Stimulated activated naive CD4-positive, alpha-beta T cell (primary cell): ENCODE measurements around the gene STXBP2.

Experiments used
- DNase-seq, 6 experiments: peaks; one replicate each; lab custom pipeline; 2025; lab: John Stamatoyannopoulos, UW

STXBP2 gene

GRCh38 chr19:7650148-7650547, 13.2 kb downstream of the STXBP2 start:
- DNase-seq, result no peak

DNA sequence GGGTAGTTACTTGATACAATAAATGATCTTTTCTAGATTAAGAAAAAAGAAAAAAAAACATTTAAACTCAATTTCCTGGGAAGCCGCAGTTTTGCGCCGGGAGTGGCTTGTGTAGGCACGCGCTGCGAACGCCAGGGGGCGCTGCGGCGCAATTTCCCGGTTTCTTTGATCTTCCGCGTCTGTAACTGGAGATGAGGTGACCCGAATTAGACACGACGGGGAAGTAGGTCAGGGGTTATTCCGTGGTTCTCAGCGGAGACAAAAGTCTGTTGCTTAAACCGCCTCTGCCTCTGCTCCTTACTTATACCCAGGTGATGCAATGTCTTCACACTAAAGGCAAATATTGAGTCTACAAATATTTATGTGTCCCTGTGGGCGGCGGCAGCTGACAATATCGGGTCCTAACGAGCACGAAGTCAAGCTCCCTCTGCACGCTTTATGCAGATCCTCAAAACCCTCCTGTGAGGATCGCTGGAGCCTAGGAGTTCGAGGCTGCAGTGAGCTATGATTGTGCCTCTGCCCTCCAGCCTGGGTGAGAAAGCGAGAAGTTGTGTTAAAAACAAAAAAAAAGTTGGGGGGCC, 15.2 kb downstream of the STXBP2 start:
- DNase-seq, result peak; percentile 71 to 90 (median 84)

DNA sequence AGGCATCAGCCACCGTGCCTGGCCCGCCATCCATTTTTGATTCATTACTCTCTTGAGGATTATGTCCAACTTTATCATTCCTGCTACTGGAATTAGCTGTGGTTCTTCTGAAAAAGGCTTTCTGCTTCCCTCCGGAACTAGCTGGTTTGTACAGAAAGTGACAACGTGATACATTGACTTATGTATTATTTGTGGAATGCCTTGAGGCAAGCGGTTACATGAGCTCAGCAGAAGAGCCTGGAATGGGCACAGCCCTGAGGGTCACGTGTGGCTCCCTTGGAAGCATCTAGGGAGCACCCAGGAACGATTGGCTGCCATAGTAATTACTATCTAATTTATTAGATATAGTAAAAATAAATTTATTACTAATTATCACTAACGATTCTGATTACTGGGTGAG, 17.5 kb downstream of the STXBP2 start:
- DNase-seq, result no peak

- no peak for DNase-seq
Measured at GRCh38 chr19:7655581-7655980, 18.7 kb downstream of the STXBP2 start.

DNA sequence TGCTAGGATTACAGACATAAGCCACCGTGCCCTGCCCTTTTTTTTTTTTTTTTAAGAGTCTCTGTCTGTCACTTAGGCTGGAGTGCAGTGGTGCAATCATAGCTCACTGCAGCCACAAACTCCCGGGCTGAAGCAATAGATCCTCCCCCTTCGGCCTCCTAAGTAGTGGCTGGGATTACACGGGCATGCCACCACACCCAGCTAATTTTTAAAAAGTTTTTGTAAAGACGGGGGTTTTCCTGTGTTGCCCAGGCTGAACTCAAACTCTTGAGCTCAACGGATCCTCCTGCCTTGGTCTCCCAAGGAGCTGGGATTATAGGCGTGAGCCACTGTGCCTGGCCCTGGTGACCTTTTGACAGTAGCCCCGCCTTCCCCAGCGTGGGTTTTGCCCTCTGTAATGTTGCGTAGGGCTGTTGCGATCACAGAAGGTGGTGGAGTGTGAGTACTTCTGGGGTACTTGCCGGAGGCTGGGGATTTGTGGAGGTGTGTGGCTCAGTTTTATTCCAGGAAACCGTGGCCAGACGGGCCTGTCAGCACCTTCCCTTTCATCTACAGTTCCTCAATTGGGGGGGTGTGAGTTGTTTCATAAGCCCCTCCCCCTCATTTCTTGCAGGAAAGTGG, 20.3 kb downstream of the STXBP2 start:
- DNase-seq, result no peak

- peak; percentile 22 to 65 (median 50) for DNase-seq
Measured at GRCh38 chr19:7658219-7658686, 21.3 kb downstream of the STXBP2 start.

DNA sequence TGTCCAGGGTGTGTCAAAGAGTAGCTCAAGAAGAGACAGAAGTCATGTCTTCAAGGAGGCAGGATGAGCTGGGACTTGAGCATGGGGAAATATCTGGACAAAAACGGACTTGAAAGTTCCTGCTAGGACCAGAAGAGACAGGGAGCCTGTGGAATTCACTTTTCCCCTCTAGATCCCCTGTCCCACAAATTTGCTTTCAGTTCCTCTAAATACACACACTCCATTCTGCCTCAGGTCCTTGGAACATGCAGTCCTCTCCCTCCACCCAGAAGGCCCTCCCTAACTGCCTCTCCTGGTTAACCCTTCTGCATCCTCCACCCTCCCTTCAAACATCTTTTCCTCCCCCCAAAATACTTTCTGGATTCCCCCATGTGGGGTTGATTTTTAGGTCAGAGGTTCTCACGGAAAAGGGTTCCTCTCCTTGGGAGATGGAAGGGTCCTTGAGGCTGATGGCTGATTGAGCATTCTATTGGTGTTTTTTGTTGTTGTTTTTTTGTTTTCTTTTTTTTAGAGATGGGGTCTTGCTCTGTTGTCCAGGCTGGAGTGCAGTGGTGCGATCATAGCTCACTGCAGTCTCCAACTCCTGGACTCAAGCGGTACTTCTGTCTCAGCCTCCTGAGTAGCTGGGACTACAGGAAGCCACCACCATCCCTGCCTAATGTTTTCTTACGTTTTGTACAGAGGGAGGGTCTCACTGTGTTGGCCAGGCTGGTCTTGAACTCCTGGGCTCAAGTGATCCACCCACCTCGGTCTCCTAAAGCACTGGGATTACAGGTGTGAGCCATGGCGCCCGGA, 25.0 kb downstream of the STXBP2 start:
- DNase-seq, result no peak

GRCh38 chr19:7662657-7663056, 25.7 kb downstream of the STXBP2 start:
- no peak for DNase-seq

- DNase-seq, result no peak
Measured at GRCh38 chr19:7663706-7664105, 26.8 kb downstream of the STXBP2 start.

DNA sequence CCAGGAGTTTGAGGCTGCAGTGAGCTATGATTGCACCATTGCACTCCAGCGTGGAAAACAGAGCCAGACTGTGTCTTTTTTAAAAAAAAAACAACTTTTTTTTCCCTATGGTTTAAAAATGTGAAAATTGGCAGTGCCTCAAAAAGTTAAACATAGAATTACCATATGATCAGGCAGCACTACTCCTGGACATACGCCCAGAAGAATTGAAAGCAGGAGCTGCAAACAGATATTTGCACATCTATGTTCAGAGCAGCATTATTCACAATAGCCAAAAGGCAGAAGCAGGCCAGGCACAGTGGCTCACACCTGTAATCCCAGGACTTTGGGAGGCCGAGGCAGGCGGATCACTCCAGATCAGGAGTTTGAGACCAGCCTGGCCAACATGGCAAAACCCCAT, 28.2 kb downstream of the STXBP2 start:
- DNase-seq, result no peak

- no peak for DNase-seq
Measured at GRCh38 chr19:7668842-7669241, 31.9 kb downstream of the STXBP2 start, which contains the start of gene RETN. RETN (plus strand) TSS chr19:7669049; CDS start chr19:7669327, 278 bp downstream.

GRCh38 chr19:7669641-7670040, 32.7 kb downstream of the STXBP2 start:
- DNase-seq, result no peak

DNA sequence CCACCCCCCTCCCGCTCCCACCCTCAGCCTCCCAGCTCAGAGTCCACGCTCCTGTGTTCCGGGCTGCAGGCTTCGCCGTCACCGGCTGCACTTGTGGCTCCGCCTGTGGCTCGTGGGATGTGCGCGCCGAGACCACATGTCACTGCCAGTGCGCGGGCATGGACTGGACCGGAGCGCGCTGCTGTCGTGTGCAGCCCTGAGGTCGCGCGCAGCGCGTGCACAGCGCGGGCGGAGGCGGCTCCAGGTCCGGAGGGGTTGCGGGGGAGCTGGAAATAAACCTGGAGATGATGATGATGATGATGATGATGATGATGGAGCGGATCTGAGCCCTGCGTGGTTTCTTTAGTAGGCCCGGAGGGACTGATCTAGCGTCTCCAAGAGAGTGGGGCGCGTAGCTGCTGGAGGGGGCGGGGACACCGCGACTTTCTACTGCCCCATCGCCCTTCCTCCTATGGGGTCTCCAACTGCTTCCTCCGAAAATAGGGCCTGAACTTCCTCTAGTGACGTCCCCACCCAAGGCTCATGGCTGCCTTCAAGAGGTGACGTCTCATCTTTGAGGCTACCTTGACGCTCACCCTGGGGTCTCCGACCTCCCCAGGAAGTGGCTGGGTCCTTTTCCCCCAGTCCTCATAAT, 33.4 kb downstream of the STXBP2 start:
- no peak for DNase-seq

DNA sequence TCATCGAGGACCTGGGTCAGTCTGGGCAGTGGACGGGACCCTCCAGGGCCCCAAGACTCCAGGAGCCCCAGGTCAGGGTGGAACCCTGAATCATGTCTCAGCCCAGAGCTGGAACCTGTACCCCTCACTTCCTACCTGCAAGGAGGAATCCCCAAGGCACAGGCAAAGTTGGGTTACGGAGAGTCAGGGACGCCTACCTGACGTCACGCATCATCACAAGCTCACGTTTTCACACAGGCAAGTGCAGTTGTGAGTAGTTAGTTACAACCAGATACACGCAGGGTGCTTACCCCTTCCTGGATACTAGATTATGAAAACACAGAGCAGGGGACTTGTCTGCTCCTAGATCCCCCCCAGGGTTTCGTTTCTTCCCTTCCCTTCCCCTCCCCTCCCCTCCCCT, 33.9 kb downstream of the STXBP2 start:
- DNase-seq, result no peak

- DNase-seq, result no peak
Measured at GRCh38 chr19:7672522-7672921, 35.6 kb downstream of the STXBP2 start.

DNA sequence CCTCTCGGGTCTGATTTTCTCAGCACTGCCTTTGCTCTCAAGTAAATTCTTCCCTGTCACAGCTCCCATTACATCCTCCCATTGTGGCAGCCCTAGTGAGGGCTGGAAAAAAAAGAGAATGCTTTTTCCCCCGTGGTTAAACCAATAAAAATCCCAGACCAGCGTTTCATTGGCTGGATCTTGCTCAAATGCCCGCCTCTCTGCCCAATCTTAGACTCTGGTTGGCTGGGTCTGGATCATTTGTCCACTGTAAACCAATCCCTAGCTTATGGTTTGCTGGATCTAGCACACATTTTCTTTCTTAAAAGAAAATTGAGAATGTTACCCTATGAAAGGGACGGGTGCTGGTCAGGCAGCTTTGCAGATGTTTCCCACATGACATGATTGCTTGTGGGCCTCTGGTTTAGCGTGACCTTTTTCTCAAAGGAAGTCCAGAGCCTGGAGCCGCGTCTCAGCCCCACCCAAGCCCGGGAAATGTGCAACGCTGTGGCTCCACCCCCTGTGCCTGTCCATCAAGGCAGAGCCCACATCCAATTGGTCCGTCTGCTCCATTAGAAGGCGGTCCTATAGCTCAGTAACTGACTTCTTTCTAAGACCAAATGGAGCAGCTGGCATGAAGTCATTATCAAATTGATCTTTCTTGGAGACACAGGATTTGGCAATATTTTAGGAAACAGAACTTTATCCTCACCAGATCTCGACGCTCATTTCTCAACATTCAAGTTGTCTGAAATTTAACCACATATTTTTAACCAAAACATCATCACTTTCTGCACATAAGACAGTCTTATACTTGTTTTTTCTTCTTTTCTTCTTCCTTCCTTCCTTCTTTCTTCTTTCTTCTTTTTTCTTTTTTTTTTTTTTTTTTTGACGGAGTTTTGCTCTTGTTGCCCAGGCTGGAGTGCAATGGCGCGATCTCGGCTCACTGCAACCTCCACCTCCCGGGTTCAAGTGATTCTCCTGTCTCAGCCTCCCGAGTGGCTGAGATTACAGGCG, 37.4 kb downstream of the STXBP2 start:
- DNase-seq, result no peak

DNA sequence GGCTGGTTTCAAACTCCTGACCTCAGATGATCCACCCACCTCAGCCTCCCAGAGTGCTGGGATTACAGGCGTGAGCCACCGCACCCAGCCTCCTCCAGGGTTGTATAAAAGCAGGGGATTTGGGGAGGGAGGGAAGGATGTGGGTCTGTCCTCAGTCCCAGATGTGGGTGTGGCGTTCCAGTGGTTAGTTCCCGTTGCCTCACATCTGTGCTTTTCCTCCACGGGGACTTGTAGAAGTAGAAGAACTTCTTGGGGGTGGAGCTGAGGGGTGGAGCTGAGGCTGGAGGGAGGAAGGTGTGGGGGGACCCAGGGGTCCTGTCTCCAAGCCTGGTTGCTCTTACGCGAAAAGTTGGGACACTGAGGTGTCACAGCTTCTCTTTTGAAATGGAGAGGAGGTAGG, 39.5 kb downstream of the STXBP2 start:
- no peak for DNase-seq

DNA sequence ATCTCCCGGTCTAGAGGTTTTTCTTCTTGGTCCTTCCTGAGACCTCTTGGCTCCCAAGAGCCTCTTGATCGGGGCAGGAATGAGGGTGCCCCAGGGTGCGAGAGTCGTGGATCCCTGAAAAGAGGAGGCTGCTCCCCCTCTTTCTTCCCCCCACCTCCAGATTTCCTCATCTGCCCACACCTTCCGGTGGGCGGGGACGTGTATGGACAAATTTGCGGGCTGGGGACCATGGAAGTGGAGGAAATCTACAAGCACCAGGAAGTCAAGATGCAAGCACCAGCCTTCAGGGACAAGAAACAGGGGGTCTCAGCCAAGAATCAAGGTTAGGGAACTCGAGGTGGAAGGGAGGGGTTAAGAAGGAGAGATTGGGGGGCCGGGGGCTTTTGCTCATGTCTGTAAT, 39.9 kb downstream of the STXBP2 start, which contains the start of gene MCEMP1:
TSS of gene MCEMP1 (plus strand) at position 237 of the 400 bp plus-strand sequence. CDS start at position 268, 31 bp downstream.
- DNase-seq, result no peak

DNA sequence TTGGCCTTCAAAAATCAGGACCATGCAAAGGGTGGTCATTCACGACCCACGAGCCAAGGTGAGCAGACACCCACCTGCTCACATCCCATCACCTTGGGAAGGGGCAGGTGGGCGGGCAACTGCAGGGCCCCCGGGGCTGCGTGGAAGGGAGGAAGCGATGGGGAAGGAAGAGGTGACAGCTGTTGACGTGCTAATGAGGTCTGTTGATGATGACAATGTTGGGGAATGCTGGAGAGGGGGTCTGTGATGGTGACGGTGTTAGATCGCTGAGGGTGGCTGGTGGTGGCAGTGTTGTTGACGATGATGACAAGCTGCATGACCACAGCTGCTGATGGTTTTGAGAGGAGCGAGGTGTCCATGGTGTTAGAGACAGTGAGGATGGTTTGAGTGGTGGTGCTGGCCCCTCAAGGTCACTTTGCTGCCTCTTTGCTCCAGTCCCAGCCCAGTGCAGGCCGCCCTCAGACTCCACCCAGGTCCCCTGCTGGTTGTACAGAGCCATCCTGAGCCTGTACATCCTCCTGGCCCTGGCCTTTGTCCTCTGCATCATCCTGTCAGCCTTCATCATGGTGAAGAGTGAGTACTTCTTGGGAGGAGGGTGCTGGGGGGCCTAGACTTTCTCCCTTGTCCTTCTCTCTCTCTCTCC, 40.9 kb downstream of the STXBP2 start:
- DNase-seq, result no peak

GRCh38 chr19:7678971-7679751, 42.3 kb downstream of the STXBP2 start:
- DNase-seq, result peak; percentile 54 to 81 (median 66)
